GM12801 (cell line): ENCODE results near the gene GAB2.

Source experiments
- CTCF ChIP-seq: IDR thresholded peaks from one replicate; pipeline ENCODE4 v1.5.1; 2011; ENCODE audit warnings: control low read depth; ENCODE audit not compliant: insufficient read length; ENCODE audit errors: extremely low read depth

Gene GAB2

GRCh38 chr11:78255919-78256318 lies 161.7 kb downstream of the GAB2 start:
- TF ChIP-seq CTCF, result no peak

DNA sequence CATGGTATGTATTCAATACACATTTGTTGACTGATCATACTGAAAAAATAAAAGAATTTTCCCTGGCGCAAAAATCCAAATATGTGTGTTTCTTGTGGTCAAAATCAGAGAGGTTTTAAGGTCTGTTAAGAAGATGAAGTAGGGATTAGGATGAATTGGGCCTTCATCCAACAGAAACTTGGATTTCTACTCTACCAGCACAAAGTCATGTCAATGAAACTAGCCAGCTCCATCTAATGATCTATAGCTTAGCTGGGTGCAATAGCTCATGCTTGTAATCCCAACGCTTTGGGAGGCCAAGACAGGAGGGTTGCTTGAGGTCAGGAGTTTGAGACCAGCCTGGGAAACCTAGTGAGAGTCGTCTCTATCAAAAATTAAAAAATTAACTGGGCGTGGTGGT lies 163.4 kb downstream of the GAB2 start:
- no peak for TF ChIP-seq CTCF

DNA sequence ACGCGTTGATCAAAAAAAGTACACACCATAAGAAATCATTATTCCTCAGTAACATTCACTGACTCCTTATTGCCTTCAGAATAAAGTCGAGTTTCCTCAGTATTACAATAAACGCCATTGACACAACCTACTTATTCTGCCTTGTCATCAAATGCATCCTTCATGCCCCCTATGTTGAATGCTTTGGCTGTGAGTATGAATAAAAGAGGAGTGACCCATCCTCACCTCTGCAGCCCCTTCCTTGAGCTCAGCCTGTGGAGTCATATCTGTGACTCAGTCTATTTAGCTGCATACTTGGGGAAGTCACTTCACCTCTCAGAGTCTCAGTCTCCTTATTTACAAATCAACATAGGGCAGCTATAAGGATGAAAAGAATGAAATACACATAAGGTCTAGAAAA lies 163.8 kb downstream of the GAB2 start:
- no peak for TF ChIP-seq CTCF

- TF ChIP-seq CTCF, result no peak
Measured at GRCh38 chr11:78251083-78251775, 166.4 kb downstream of the GAB2 start.

DNA sequence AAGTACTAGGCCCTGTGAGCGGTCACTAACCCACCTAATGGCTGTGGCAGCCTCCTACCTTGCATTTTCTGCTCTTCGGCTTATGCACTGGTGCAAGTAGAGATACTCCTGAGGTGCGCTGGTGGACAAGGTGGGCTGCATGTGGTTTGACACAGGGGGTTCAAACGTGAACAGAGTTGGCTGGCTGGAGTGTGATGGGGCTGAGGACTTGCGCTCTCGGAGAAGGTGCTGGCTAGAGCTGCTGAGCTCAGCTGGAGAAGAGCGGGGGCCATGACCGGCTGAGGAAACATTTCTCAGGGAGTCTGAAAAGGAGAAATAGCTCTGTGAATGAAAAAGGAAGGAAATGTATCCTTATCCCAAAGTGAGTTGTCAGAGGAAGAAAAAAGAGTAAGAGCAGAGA lies 167.5 kb downstream of the GAB2 start:
- TF ChIP-seq CTCF, result no peak

GRCh38 chr11:78248903-78249302 lies 168.7 kb downstream of the GAB2 start:
- no peak for TF ChIP-seq CTCF

- no peak for TF ChIP-seq CTCF
Measured at GRCh38 chr11:78248191-78248590, 169.4 kb downstream of the GAB2 start.
